Stimulated activated naive B cell treated with anti-CD40 and anti-IgM and Interleukin-4, amounts not matched to agents 10 μg/mL and 1 μg/mL and 100 μg/mL, for 72 hours (primary cell): Measurements from ENCODE around the gene MRPS12.
"Not testable (repeated sequence)": the region's sequence is repeated elsewhere in the genome, so short reads cannot be mapped to it uniquely, and the experiment has no call there.

Source experiments
- ATAC-seq, 2 donors: fragments of 150-1000 bp; cut with Tn5 transposase; replicated peaks; 2 replicates each; pipeline ENCODE4 v1.10.0; 2021; ENCODE audit warnings: moderate library complexity in 1 of 2
- DNase-seq: peaks from one replicate; pipeline ENCODE4 v3.0.0; 2021
- H3K27ac Mint-ChIP-seq: one replicate; pipeline ENCODE4 v1.8.0; 2022; ENCODE audit warnings: mild to moderate bottlenecking, mixed read lengths
- H3K27me3 Mint-ChIP-seq, 2 donors: one replicate each; pipeline ENCODE4 v1.8.0; 2022; ENCODE audit warnings: mixed read lengths in 2 of 2
- H3K36me3 Mint-ChIP-seq, 2 donors: one replicate each; pipeline ENCODE4 v1.8.0; 2022; ENCODE audit warnings: mixed read lengths in 2 of 2, mild to moderate bottlenecking in 1 of 2
- H3K4me1 Mint-ChIP-seq, 2 donors: one replicate each; pipeline ENCODE4 v1.8.0; 2022; ENCODE audit warnings: mixed read lengths in 2 of 2, mild to moderate bottlenecking in 1 of 2
- H3K4me3 Mint-ChIP-seq, 2 donors: one replicate each; pipeline ENCODE4 v1.8.0; 2022; ENCODE audit warnings: mild to moderate bottlenecking in 2 of 2, mixed read lengths in 2 of 2, moderate library complexity in 1 of 2
- H3K9me3 Mint-ChIP-seq, 2 donors: one replicate each; pipeline ENCODE4 v1.8.0; 2022; ENCODE audit warnings: mixed read lengths in 2 of 2, mild to moderate bottlenecking in 1 of 2

Gene MRPS12

GRCh38 chr19:38941466-38941865, 10.7 kb downstream of the MRPS12 start:
- H3K27ac Mint-ChIP-seq, DNase-seq, H3K36me3 Mint-ChIP-seq, H3K9me3 Mint-ChIP-seq, H3K4me3 Mint-ChIP-seq, H3K4me1 Mint-ChIP-seq, ATAC-seq: not testable (repeated sequence)
- H3K27me3 Mint-ChIP-seq: peaks cover 8 to 35% of the 10 kb centered on the region in 2 donors

GRCh38 chr19:38941979-38942378, 11.2 kb downstream of the MRPS12 start:
- no peak for ATAC-seq
- no peak overlapping the region for H3K4me3 Mint-ChIP-seq
- no peaks in the 10 kb centered on the region for H3K9me3 Mint-ChIP-seq

GRCh38 chr19:38942471-38943181, 11.9 kb downstream of the MRPS12 start:
- ATAC-seq (no peak), DNase-seq (no peak)
- Mint-ChIP-seq H3K36me3 (peaks cover 0 to 2% of the 10 kb centered on the region in 2 donors), H3K27ac (no peak overlapping the region), H3K27me3 (peaks cover 12 to 42% of the 10 kb centered on the region in 2 donors), H3K4me3 (no peak overlapping the region), H3K9me3 (no peaks in the 10 kb centered on the region), H3K4me1 (peaks cover 0 to 1% of the 10 kb centered on the region in 2 donors)

More at GRCh38 chr19:38941979-38942378, 11.2 kb downstream of the MRPS12 start:
- Mint-ChIP-seq H3K27ac (no peak overlapping the region), H3K27me3 (peaks cover 12 to 38% of the 10 kb centered on the region in 2 donors), H3K36me3 (peaks cover 0 to 2% of the 10 kb centered on the region in 2 donors), H3K4me1 (peaks cover 0 to 1% of the 10 kb centered on the region in 2 donors)
- DNase-seq: no peak

GRCh38 chr19:38944981-38945506, 14.3 kb downstream of the MRPS12 start:
- Mint-ChIP-seq H3K4me1 (peaks cover 7 to 8% of the 10 kb centered on the region in 2 donors), H3K4me3 (no peak overlapping the region), H3K9me3 (peaks cover 0 to 2% of the 10 kb centered on the region in 2 donors), H3K27ac (no peak overlapping the region), H3K36me3 (peaks cover 3 to 6% of the 10 kb centered on the region in 2 donors), H3K27me3 (peaks cover 24 to 57% of the 10 kb centered on the region in 2 donors)
- ATAC-seq: no peak
- no peak for DNase-seq

- Mint-ChIP-seq H3K9me3 (peaks cover 0 to 2% of the 10 kb centered on the region in 2 donors), H3K4me1 (peaks cover 7 to 14% of the 10 kb centered on the region in 2 donors), H3K4me3 (no peak overlapping the region), H3K27ac (no peak overlapping the region), H3K36me3 (peaks cover 3 to 6% of the 10 kb centered on the region in 2 donors), H3K27me3 (peaks cover 24 to 63% of the 10 kb centered on the region in 2 donors)
- ATAC-seq (no peak), DNase-seq (no peak)
Observed at GRCh38 chr19:38945562-38946228, 15.0 kb downstream of the MRPS12 start.

- peaks cover 7 to 14% of the 10 kb centered on the region in 2 donors for H3K4me1 Mint-ChIP-seq
- no peak overlapping the region for H3K27ac Mint-ChIP-seq
- DNase-seq (no peak), ATAC-seq (no peak)
- peaks cover 26 to 61% of the 10 kb centered on the region in 2 donors for H3K27me3 Mint-ChIP-seq
- peaks cover 0 to 2% of the 10 kb centered on the region in 2 donors for H3K9me3 Mint-ChIP-seq
- H3K36me3 Mint-ChIP-seq: peaks cover 3 to 5% of the 10 kb centered on the region in 2 donors
- H3K4me3 Mint-ChIP-seq: no peak overlapping the region
Observed at GRCh38 chr19:38946229-38947010, 15.7 kb downstream of the MRPS12 start.

GRCh38 chr19:38949580-38950367, 19.0 kb downstream of the MRPS12 start:
- peaks cover 41 to 68% of the 10 kb centered on the region in 2 donors for H3K27me3 Mint-ChIP-seq
- peak; percentile 88 to 95 for ATAC-seq
- H3K27ac Mint-ChIP-seq: no peak overlapping the region

GRCh38 chr19:38951187-38951586, 20.4 kb downstream of the MRPS12 start:
- H3K4me1 Mint-ChIP-seq: peaks cover 12 to 19% of the 10 kb centered on the region in 2 donors
- H3K27me3 Mint-ChIP-seq: peaks cover 41 to 67% of the 10 kb centered on the region in 2 donors
- no peak overlapping the region for H3K4me3 Mint-ChIP-seq
- ATAC-seq: no peak
- DNase-seq: no peak
- peaks cover 5 to 6% of the 10 kb centered on the region in 2 donors for H3K36me3 Mint-ChIP-seq
- H3K9me3 Mint-ChIP-seq: peaks cover 0 to 2% of the 10 kb centered on the region in 2 donors
- no peak overlapping the region for H3K27ac Mint-ChIP-seq

More at GRCh38 chr19:38949580-38950367, 19.0 kb downstream of the MRPS12 start:
- peak overlapping the region; percentile 77 to 78 for H3K4me3 Mint-ChIP-seq
- H3K9me3 Mint-ChIP-seq: peaks cover 0 to 2% of the 10 kb centered on the region in 2 donors
- H3K36me3 Mint-ChIP-seq: peaks cover 5 to 6% of the 10 kb centered on the region in 2 donors
- H3K4me1 Mint-ChIP-seq: peaks cover 12 to 19% of the 10 kb centered on the region in 2 donors
- peak; percentile 78 for DNase-seq

- Mint-ChIP-seq H3K9me3 (peaks cover 0 to 2% of the 10 kb centered on the region in 2 donors), H3K27ac (no peak overlapping the region), H3K36me3 (peaks cover 4 to 6% of the 10 kb centered on the region in 2 donors), H3K27me3 (peaks cover 36 to 59% of the 10 kb centered on the region in 2 donors), H3K4me1 (peaks cover 10 to 19% of the 10 kb centered on the region in 2 donors), H3K4me3 (no peak overlapping the region)
- DNase-seq: no peak
- peak; percentile 49 to 53 for ATAC-seq
Observed at GRCh38 chr19:38952395-38953165, 21.8 kb downstream of the MRPS12 start.

- Mint-ChIP-seq H3K9me3 (peaks cover 0 to 2% of the 10 kb centered on the region in 2 donors), H3K27me3 (peaks cover 34 to 49% of the 10 kb centered on the region in 2 donors), H3K4me1 (peaks cover 10 to 19% of the 10 kb centered on the region in 2 donors), H3K4me3 (no peak overlapping the region), H3K27ac (no peak overlapping the region), H3K36me3 (peaks cover 4 to 6% of the 10 kb centered on the region in 2 donors)
- ATAC-seq: no peak
- DNase-seq: no peak
Observed at GRCh38 chr19:38953677-38954076, 22.9 kb downstream of the MRPS12 start.

- Mint-ChIP-seq H3K4me1 (peaks cover 5% of the 10 kb centered on the region in 2 donors), H3K27me3 (peaks cover 23 to 28% of the 10 kb centered on the region in 2 donors), H3K36me3 (peaks cover 0 to 3% of the 10 kb centered on the region in 2 donors), H3K4me3 (no peak overlapping the region), H3K27ac (no peak overlapping the region), H3K9me3 (no peaks in the 10 kb centered on the region)
- DNase-seq: no peak
- ATAC-seq: no peak
Observed at GRCh38 chr19:38956264-38956663, 25.5 kb downstream of the MRPS12 start.

- H3K27me3 Mint-ChIP-seq: peaks cover 16 to 21% of the 10 kb centered on the region in 2 donors
- peaks cover 4 to 10% of the 10 kb centered on the region in 2 donors for H3K4me1 Mint-ChIP-seq
- no peak for ATAC-seq
- no peaks in the 10 kb centered on the region for H3K9me3 Mint-ChIP-seq
- no peak for DNase-seq
- no peak overlapping the region for H3K4me3 Mint-ChIP-seq
- H3K36me3 Mint-ChIP-seq: no peaks in the 10 kb centered on the region
- no peak overlapping the region for H3K27ac Mint-ChIP-seq
Observed at GRCh38 chr19:38958301-38958700, 27.6 kb downstream of the MRPS12 start.

GRCh38 chr19:38959618-38960017, 28.9 kb downstream of the MRPS12 start:
- Mint-ChIP-seq H3K36me3 (no peaks in the 10 kb centered on the region), H3K9me3 (no peaks in the 10 kb centered on the region)

More at GRCh38 chr19:38959618-38960017, 28.9 kb downstream of the MRPS12 start:
- H3K27me3 Mint-ChIP-seq: peaks cover 12 to 22% of the 10 kb centered on the region in 2 donors
- DNase-seq (no peak), ATAC-seq (no peak)
- H3K27ac Mint-ChIP-seq: no peak overlapping the region
- peaks cover 4 to 10% of the 10 kb centered on the region in 2 donors for H3K4me1 Mint-ChIP-seq
- H3K4me3 Mint-ChIP-seq: no peak overlapping the region
